ENCODE measurements around the gene TRIM36.
A peak's percentile ranks its signal among the peaks of the same experiment; 100 is the strongest.

TRIM36 gene

DNA sequence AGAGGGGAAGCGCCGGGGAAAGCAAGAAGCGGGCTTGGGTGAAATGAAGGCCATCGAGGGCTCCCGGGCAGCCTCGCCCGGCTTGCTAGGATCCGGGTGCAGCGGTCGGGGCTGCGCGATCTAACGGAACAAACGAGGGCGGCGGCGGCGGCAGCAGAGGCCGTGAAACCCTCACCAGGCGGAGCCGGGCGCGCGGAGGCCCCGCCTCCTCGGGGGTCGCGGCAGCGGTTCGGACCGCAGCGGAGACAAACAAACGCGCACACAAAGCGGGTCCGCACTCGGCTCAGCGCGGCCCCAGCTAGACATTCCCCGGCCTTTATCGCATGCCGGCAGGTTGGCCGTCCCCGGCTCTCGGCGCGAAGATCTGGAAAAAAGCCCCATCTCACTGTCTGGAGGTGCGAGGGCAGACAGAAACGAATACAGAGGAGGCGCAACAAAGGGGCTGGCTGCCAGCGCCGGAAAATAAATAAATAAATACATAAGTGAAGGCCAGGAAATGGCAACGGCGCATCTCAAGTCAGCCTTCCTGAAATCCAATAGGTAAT lies 10.5 kb upstream of the TRIM36 start:
- peaks cover 71% of the 10 kb centered on the region for H3K27me3 Mint-ChIP-seq
- H3K27ac Mint-ChIP-seq, result no peak overlapping the region
- peak; percentile 45 for DNase-seq
- peak overlapping the region; percentile 71 for H3K4me3 Mint-ChIP-seq
- no peaks in the 10 kb centered on the region for H3K36me3 Mint-ChIP-seq
- H3K9me3 Mint-ChIP-seq, result no peaks in the 10 kb centered on the region
- peaks cover 16% of the 10 kb centered on the region for H3K4me1 Mint-ChIP-seq
- CTCF ChIA-PET, result no interaction called here

DNA sequence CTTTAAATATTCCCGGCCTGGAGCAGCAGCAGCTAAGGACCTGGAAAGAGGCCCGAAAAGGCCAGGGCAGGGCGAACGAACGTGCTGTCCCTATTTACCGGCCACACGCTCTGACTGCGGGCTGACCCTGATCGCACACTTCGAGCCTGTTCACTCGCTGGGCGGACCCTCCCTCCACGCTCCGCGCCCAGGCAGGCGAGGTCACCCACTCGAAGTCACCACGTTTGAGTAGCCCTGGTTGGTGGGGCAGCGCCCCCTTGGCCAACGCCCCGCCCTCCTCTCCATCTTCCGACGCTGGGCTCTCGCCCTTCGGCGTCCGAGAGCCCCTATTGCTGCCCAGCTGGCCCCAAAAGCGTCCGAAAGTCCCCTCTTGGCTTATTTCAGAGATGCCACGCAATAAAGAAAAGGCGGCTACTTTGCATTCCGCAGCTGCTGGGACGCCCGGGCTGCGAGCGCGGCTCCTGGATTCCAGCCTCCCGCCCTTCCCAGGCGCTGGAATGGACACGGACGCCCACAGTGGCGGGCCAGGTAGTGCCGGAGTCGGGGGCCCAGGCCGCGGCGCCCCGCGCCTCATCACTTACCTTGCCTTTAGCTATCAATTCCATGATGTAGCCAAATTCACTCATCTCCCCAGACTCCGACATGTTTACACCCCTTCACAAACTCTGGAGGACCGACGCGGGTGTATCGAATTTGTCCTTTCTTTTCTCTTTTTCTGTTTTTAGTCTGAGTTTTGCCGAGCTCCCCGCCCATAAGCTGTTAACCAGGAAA lies 9.9 kb upstream of the TRIM36 start:
- H3K27ac Mint-ChIP-seq, result no peak overlapping the region
- no peaks in the 10 kb centered on the region for H3K9me3 Mint-ChIP-seq
- H3K27me3 Mint-ChIP-seq, result peaks cover 71% of the 10 kb centered on the region
- no peak for DNase-seq
- CTCF ChIA-PET, result no interaction called here
- H3K4me1 Mint-ChIP-seq, result peaks cover 16% of the 10 kb centered on the region
- H3K4me3 Mint-ChIP-seq, result peak overlapping the region; percentile 71
- no peaks in the 10 kb centered on the region for H3K36me3 Mint-ChIP-seq

DNA sequence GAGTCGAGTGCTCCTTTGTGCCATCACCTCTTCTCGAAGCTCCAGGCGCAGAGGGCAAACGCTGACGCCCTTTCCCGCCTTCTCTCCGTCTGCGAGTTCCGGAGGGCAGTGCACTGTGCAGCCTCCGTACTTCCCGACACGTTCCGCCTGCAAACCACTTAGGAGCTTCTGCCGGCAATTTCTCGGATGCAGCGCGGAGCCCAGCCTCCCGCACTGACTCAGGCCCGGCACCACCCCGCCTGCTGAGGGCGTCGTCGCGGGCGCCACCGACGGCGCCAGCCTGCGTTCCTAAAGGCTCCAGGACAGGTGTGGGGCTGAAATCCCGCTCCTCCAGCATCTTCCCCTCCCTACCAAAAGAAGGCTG lies 9.3 kb upstream of the TRIM36 start:
- Mint-ChIP-seq H3K27me3 (peaks cover 67% of the 10 kb centered on the region), H3K9me3 (no peaks in the 10 kb centered on the region), H3K4me1 (peaks cover 16% of the 10 kb centered on the region), H3K27ac (no peak overlapping the region), H3K36me3 (no peaks in the 10 kb centered on the region), H3K4me3 (no peak overlapping the region)
- DNase-seq, result no peak
- CTCF ChIA-PET, result interaction anchor here (1.0 kb wide), 1 partner anchor 35 kb away, joined by 3 read pairs; no protein-coding TSS in a partner anchor

DNA sequence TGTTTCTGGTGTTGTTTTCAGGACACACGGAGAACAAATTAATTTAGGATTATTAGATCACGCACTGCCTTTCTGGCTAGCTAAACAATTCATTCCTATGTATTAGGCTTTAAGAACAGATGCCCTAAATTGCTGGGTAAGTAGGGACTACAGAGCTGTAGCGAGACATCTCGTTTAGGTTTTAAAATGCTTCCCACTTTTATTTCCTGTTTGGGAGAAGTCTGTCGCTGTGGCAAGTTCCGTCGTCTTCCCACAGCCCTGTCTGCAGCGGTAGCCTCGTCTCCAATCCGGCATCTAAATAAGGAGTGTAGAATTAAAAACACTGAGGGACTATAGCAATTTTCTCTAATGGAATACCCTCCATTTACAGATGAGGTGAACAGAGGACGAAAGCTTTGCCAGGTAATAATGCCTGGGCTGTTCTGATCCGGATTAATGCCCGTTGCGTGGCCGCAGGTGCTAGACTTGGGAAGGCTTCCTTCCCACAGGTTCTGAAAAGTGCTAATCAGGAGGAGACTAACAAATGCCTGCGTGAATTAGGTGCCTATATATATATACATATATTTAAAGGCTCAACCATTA lies 1.3 kb upstream of the TRIM36 start:
- Mint-ChIP-seq H3K4me1 (peaks cover 15% of the 10 kb centered on the region), H3K9me3 (peaks cover 4% of the 10 kb centered on the region), H3K27ac (no peak overlapping the region), H3K27me3 (peaks cover 77% of the 10 kb centered on the region), H3K36me3 (peaks cover 2% of the 10 kb centered on the region), H3K4me3 (peak overlapping the region; percentile 69)
- no peak for DNase-seq
- CTCF ChIA-PET, result no interaction called here

DNA sequence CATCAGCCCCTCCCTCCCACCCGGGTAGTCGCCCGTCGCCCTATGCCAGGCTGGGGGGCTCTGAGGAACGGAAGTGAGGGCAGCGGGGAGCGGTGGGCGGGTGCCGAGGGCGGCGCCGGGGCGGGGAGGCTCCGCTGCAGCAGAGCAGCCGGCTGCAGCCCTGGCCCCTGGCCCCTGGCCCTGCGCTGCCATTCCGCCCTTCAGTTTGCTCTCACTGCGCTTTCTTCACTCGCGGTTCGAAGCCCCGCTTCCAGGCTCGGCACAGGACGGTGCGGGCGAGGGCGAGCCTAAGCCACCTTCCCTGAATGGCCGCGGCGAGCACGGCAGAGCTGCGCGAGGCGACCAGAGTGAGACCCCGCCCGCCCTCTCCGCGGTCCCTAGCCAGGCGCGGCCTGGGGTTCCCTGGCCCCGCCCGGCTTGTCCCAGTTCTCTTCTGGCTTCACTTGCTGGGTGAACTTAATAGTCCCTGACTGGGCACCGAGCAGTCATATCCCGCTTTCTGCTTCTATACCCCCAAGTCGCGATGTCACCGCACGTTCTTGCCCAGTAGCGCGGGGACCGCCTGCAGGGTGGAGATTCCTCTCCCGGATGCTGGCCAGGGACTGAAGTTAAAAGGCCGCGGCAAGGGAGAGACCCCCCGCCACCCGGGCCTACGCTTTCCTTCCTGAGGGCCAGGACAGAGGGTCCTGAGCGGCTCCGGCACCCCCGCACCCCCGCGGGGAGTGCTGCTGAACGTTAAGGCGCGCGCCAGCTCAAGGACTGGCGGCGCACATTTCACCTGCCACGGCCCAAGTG lies 623 bp upstream of the TRIM36 start:
- Mint-ChIP-seq H3K27ac (no peak overlapping the region), H3K4me1 (peaks cover 15% of the 10 kb centered on the region), H3K27me3 (peaks cover 76% of the 10 kb centered on the region), H3K9me3 (peaks cover 4% of the 10 kb centered on the region), H3K36me3 (peaks cover 2% of the 10 kb centered on the region), H3K4me3 (peak overlapping the region; percentile 75)
- CTCF ChIA-PET, result interaction anchor here (1.5 kb wide), 1 partner anchor 72 kb away, joined by 4 read pairs; no protein-coding TSS in a partner anchor
- DNase-seq, result no peak

- H3K27ac Mint-ChIP-seq, result no peak overlapping the region
- peak overlapping the region; percentile 75 for H3K4me3 Mint-ChIP-seq
- H3K9me3 Mint-ChIP-seq, result peaks cover 6% of the 10 kb centered on the region
- H3K27me3 Mint-ChIP-seq, result peaks cover 87% of the 10 kb centered on the region
- H3K36me3 Mint-ChIP-seq, result peaks cover 2% of the 10 kb centered on the region
- CTCF ChIA-PET, result interaction anchor here (1.5 kb wide), 1 partner anchor 71 kb away, joined by 4 read pairs; no protein-coding TSS in a partner anchor
- peaks cover 15% of the 10 kb centered on the region for H3K4me1 Mint-ChIP-seq
- no peak for DNase-seq
Observed at GRCh38 chr5:115168829-115169486, 750 bp downstream of the TRIM36 start.

DNA sequence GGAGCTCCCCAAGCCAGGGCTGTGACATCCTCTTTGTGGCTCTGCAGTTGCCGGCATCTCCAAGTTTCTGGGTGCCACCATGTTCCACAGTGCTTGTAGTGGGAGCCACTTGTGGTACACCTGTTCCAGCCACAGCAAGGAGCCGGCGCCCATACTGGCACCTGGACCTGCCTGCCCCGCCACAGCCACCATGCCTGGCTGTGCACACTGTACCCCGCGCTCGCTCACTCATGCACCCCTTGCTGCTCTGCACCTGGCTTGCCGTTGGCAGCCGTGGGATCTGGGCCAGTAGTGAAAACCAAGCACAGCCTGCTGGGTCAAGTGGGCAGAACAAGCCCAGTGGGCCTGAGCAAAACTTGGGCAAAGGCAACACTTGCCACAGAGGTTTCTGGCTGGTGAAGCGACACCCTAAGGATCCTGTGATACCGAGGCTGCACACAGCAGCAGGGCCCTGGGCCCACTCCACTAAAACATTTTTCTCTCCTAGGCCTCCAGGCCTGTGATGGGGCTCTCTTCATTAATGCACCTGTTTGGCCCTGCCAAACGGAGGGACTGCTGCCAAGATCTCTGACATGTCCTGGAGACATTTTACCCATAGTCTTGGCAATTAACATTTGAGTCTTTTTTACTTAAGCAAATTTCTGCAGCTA lies 2.8 kb downstream of the TRIM36 start:
- peaks cover 6% of the 10 kb centered on the region for H3K9me3 Mint-ChIP-seq
- DNase-seq, result no peak
- CTCF ChIA-PET, result interaction anchor here (1.2 kb wide), 1 partner anchor 69 kb away, joined by 3 read pairs; no protein-coding TSS in a partner anchor
- no peak overlapping the region for H3K4me3 Mint-ChIP-seq
- H3K4me1 Mint-ChIP-seq, result peaks cover 15% of the 10 kb centered on the region
- peaks cover 74% of the 10 kb centered on the region for H3K27me3 Mint-ChIP-seq
- peaks cover 2% of the 10 kb centered on the region for H3K36me3 Mint-ChIP-seq
- H3K27ac Mint-ChIP-seq, result no peak overlapping the region

DNA sequence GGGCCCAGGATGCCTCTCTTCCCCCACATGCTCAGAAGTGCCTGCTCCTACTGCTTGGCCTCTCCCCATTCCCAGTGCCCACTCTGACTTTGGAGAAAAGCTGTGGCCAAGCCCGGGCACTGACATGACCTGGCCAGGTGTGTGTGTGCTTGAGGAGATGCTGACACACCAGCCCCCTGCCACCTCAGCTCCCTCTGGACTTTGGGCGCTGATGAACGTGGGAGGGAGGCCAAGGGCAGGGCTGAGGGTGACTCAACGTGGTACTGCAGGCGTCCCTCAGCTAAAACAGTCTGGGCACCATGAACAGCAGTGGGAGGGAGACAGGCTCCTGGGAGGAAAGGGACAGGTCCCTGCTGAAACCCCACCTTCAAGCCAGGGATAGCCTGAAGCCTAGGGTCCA lies 3.9 kb downstream of the TRIM36 start:
- no peak for DNase-seq
- H3K4me3 Mint-ChIP-seq, result no peak overlapping the region
- H3K9me3 Mint-ChIP-seq, result peaks cover 6% of the 10 kb centered on the region
- H3K36me3 Mint-ChIP-seq, result peaks cover 2% of the 10 kb centered on the region
- H3K27ac Mint-ChIP-seq, result no peak overlapping the region
- CTCF ChIA-PET, result interaction anchor here (1.2 kb wide), 1 partner anchor 68 kb away, joined by 3 read pairs; no protein-coding TSS in a partner anchor
- peaks cover 66% of the 10 kb centered on the region for H3K27me3 Mint-ChIP-seq
- peaks cover 11% of the 10 kb centered on the region for H3K4me1 Mint-ChIP-seq

DNA sequence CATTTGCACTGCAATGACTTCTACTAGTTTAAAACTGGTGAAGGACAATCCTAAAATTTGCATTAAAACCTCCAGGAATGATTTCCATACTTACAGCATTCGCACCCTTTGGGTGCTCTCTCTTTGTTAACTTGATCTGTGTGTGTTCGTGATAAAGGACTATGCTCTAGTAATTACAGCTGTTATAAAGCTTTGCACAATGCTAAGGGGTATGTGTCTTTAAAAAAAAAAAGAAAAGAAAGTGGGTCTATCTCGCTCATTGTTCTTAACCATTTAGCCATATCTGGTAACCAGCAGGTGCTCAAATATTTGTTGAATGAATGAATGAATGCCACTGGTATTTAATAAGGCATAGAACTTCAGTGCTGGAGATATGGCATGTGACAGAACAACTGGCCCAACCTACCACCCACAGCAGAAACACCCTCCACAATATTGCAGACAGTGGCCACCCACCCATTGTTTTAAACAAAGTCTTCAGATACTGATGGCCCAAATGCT lies 8.7 kb downstream of the TRIM36 start:
- Mint-ChIP-seq H3K27ac (no peak overlapping the region), H3K27me3 (peaks cover 18% of the 10 kb centered on the region), H3K9me3 (peaks cover 2% of the 10 kb centered on the region), H3K4me3 (no peak overlapping the region), H3K36me3 (no peaks in the 10 kb centered on the region), H3K4me1 (no peaks in the 10 kb centered on the region)
- no peak for DNase-seq
- CTCF ChIA-PET, result no interaction called here

DNA sequence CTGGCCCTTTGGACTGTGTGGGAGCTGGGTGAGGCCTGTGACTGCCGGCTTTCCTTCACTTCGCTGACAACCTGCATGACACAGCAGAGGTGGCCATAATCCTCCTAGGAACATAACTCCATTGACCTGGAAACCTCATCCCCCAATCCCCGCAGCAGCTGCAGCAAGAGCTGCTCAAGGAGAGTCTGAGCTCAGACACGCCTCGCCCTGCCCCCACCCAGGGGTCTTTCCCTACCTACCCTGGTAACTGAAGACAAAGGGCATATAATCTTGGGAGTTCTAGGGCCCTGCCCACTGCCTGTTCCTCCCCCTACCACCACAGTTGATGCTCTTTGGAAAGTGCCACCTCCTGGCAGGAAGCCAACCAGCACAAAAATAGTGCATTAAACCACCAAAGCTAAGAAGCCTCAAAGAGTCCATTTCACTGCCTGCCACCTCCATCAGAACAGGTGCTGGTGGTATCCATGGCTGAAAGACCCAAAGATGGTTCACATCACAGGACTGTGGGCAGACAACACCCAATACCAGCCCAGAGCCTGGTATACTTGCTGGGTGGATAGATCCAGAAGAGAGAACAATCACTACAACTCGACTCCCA lies 18.4 kb downstream of the TRIM36 start:
- peaks cover 19% of the 10 kb centered on the region for H3K27me3 Mint-ChIP-seq

GRCh38 chr5:115150512-115150911 lies 19.2 kb downstream of the TRIM36 start:
- Mint-ChIP-seq H3K36me3 (no peaks in the 10 kb centered on the region), H3K4me3 (no peak overlapping the region), H3K27me3 (peaks cover 19% of the 10 kb centered on the region), H3K4me1 (no peaks in the 10 kb centered on the region), H3K27ac (no peak overlapping the region), H3K9me3 (peaks cover 8% of the 10 kb centered on the region)
- DNase-seq, result no peak
- CTCF ChIA-PET, result interaction anchor here (1.1 kb wide), 1 partner anchor 18 kb away, joined by 3 read pairs; no protein-coding TSS in a partner anchor

More for the DNA sequence above, 18.4 kb downstream of the TRIM36 start:
- no peak for DNase-seq
- CTCF ChIA-PET, result interaction anchor here (0.6 to 1.1 kb wide), 2 partner anchors 16 to 19 kb away, joined by 3 read pairs; no protein-coding TSS in a partner anchor
- no peaks in the 10 kb centered on the region for H3K4me1 Mint-ChIP-seq
- peaks cover 8% of the 10 kb centered on the region for H3K9me3 Mint-ChIP-seq
- no peak overlapping the region for H3K4me3 Mint-ChIP-seq
- no peak overlapping the region for H3K27ac Mint-ChIP-seq
- H3K36me3 Mint-ChIP-seq, result no peaks in the 10 kb centered on the region

GRCh38 chr5:115147052-115147451 lies 22.7 kb downstream of the TRIM36 start:
- H3K27ac Mint-ChIP-seq, result no peak overlapping the region

DNA sequence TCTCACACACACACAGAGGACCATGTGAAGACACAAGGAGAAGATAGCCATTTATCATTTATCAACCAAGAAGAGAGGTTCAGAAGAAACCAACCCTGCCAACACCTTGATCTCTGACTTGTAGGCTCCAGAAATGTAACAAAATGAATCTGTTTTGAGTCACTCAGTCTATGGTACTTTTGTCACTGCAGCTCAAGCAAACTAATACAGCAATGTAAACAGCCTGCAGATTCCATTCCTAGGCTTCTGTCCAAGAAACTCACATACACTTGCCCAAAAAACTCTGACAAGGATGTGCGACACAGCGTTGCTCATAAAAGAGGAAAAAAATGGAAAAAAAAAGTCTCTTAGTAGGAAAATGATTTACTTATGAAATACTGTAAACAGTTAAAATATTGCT lies 33.4 kb downstream of the TRIM36 start:
- peaks cover 10% of the 10 kb centered on the region for H3K27me3 Mint-ChIP-seq
- H3K9me3 Mint-ChIP-seq, result no peaks in the 10 kb centered on the region
- H3K4me3 Mint-ChIP-seq, result no peak overlapping the region
- H3K27ac Mint-ChIP-seq, result no peak overlapping the region
- no peaks in the 10 kb centered on the region for H3K36me3 Mint-ChIP-seq
- no peaks in the 10 kb centered on the region for H3K4me1 Mint-ChIP-seq
- CTCF ChIA-PET, result no interaction called here
- no peak for DNase-seq

More at GRCh38 chr5:115147052-115147451, 22.7 kb downstream of the TRIM36 start:
- DNase-seq, result no peak
- no peak overlapping the region for H3K4me3 Mint-ChIP-seq
- CTCF ChIA-PET, result no interaction called here
- peaks cover 3% of the 10 kb centered on the region for H3K9me3 Mint-ChIP-seq
- H3K4me1 Mint-ChIP-seq, result no peaks in the 10 kb centered on the region
- no peaks in the 10 kb centered on the region for H3K36me3 Mint-ChIP-seq
- peaks cover 14% of the 10 kb centered on the region for H3K27me3 Mint-ChIP-seq
